HEK293T (cell line): ENCODE results near the gene SPATA2.

Experiments used
- CTCF ChIA-PET: fragments of 350-600 bp; formaldehyde crosslinking; extraction: SDS; loops from one replicate; lab custom pipeline; 2021; ENCODE audit warnings: antibody characterized with exemption, inconsistent platforms; lab: Yijun Ruan, JAX
- POLR2A ChIA-PET: fragments of 350-600 bp; formaldehyde crosslinking; extraction: SDS; loops from one replicate; lab custom pipeline; 2020; ENCODE audit warnings: antibody characterized with exemption, inconsistent platforms; lab: Yijun Ruan, JAX
- DNase-seq: peaks from one replicate; pipeline ENCODE4 v3.0.0; 2012; ENCODE audit warnings: mixed read lengths; ENCODE audit errors: extremely low spot score
- ARNT ChIP-seq: fragments of 450-650 bp; IDR thresholded peaks from 2 replicates; pipeline ENCODE4 v1.6.1; 2017; ENCODE audit warnings: mild to moderate bottlenecking
- BHLHE40 ChIP-seq: fragments of 450-650 bp; IDR thresholded peaks from 2 replicates; pipeline ENCODE4 v1.6.1; 2016; ENCODE audit warnings: mild to moderate bottlenecking, moderate library complexity, borderline replicate concordance
- CTBP1 ChIP-seq: fragments of 450-650 bp; IDR thresholded peaks from 2 replicates; pipeline ENCODE4 v1.6.1; 2016; ENCODE audit warnings: borderline replicate concordance
- ELF4 ChIP-seq: fragments of 450-650 bp; IDR thresholded peaks from 2 replicates; pipeline ENCODE4 v1.6.1; 2017; ENCODE audit warnings: antibody characterized with exemption
- FOXA1 ChIP-seq: fragments of 450-650 bp; IDR thresholded peaks from 2 replicates; pipeline ENCODE4 v1.6.1; 2016; ENCODE audit warnings: mild to moderate bottlenecking
- FOXK2 ChIP-seq: fragments of 450-650 bp; IDR thresholded peaks from 2 replicates; pipeline ENCODE4 v1.6.1; 2016; ENCODE audit warnings: mild to moderate bottlenecking
- FOXM1 ChIP-seq: fragments of 450-650 bp; IDR thresholded peaks from 2 replicates; pipeline ENCODE4 v1.6.1; 2017; ENCODE audit warnings: mild to moderate bottlenecking, borderline replicate concordance
- HDGF ChIP-seq: fragments of 450-650 bp; IDR thresholded peaks from 2 replicates; pipeline ENCODE4 v1.6.1; 2017; ENCODE audit warnings: antibody characterized with exemption, borderline replicate concordance
- L3MBTL2 ChIP-seq: fragments of 450-650 bp; conservative IDR thresholded peaks from 2 replicates; pipeline ENCODE4 v1.6.1; 2016; ENCODE audit warnings: mild to moderate bottlenecking
- LEF1 ChIP-seq: fragments of 450-650 bp; IDR thresholded peaks from 2 replicates; pipeline ENCODE4 v1.6.1; 2017; ENCODE audit warnings: mild to moderate bottlenecking, borderline replicate concordance
- NFRKB ChIP-seq: fragments of 450-650 bp; IDR thresholded peaks from 2 replicates; pipeline ENCODE4 v1.6.1; 2016; ENCODE audit warnings: mild to moderate bottlenecking, moderate library complexity
- PKNOX1 ChIP-seq: fragments of 450-650 bp; IDR thresholded peaks from 2 replicates; pipeline ENCODE4 v1.6.1; 2016
- SP1 ChIP-seq: fragments of 450-650 bp; IDR thresholded peaks from 2 replicates; pipeline ENCODE4 v1.6.1; 2017
- SUZ12 ChIP-seq: fragments of 450-650 bp; IDR thresholded peaks from 2 replicates; pipeline ENCODE4 v1.6.1; 2016; ENCODE audit warnings: mild to moderate bottlenecking
- TARDBP ChIP-seq: fragments of 450-650 bp; IDR thresholded peaks from 2 replicates; pipeline ENCODE4 v1.6.1; 2016
- ZNF384 ChIP-seq: fragments of 450-650 bp; IDR thresholded peaks from 2 replicates; pipeline ENCODE4 v1.6.1; 2016

Gene SPATA2

GRCh38 chr20:49924247-49924646, 8.9 kb upstream of the SPATA2 start:
- ChIA-PET POLR2A (interaction anchor here (1.4 kb wide), 1 partner anchor 8 kb away, joined by 4 read pairs; the partner anchor contains the start of gene SPATA2), CTCF (interaction anchor here (1.7 kb wide), 1 partner anchor 14 kb away, joined by 4 read pairs; no protein-coding TSS in a partner anchor)
- DNase-seq = no peak
- no peak for TF ChIP-seq HDGF

- DNase-seq = no peak
- ChIA-PET POLR2A (no interaction called here), CTCF (no interaction called here)
- TF ChIP-seq ZNF384 = no peak
- no peak for TF ChIP-seq HDGF
- no peak for TF ChIP-seq ELF4
Measured at GRCh38 chr20:49919461-49919860, 4.1 kb upstream of the SPATA2 start.

GRCh38 chr20:49919009-49919408, 3.7 kb upstream of the SPATA2 start:
- DNase-seq = no peak
- TF ChIP-seq HDGF (no peak), SUZ12 (no peak), SP1 (no peak), L3MBTL2 (no peak), PKNOX1 (no peak), BHLHE40 (no peak), FOXA1 (no peak)
- ChIA-PET CTCF (interaction anchor here (1.1 kb wide), 1 partner anchor 31 kb away, joined by 3 read pairs; no protein-coding TSS in a partner anchor), POLR2A (interaction anchor here (0.9 kb wide), 1 partner anchor 28 kb away, joined by 3 read pairs; no protein-coding TSS in a partner anchor)

GRCh38 chr20:49918446-49918845, 3.1 kb upstream of the SPATA2 start:
- ChIA-PET POLR2A (interaction anchor here (0.9 kb wide), 1 partner anchor 27 kb away, joined by 3 read pairs; no protein-coding TSS in a partner anchor), CTCF (interaction anchor here (1.1 kb wide), 1 partner anchor 30 kb away, joined by 3 read pairs; no protein-coding TSS in a partner anchor)

GRCh38 chr20:49916146-49917002, 1.0 kb upstream of the SPATA2 start:
- no peak for TF ChIP-seq SUZ12
- TF ChIP-seq ARNT = no peak
- no peak for DNase-seq
- ChIA-PET CTCF (interaction anchor here (0.6 to 0.8 kb wide), 2 partner anchors 68 to 305 kb away, joined by 3 to 4 read pairs; no protein-coding TSS in a partner anchor), POLR2A (interaction anchor here (0.7 to 1.3 kb wide), 4 partner anchors 8 to 14 kb away, joined by 3 to 4 read pairs (median 3); no protein-coding TSS in a partner anchor)

More at GRCh38 chr20:49918446-49918845, 3.1 kb upstream of the SPATA2 start:
- TF ChIP-seq TARDBP = no peak
- no peak for TF ChIP-seq SP1
- no peak for TF ChIP-seq ELF4
- no peak for TF ChIP-seq FOXK2
- no peak for TF ChIP-seq L3MBTL2
- TF ChIP-seq FOXM1 = no peak
- no peak for TF ChIP-seq CTBP1
- no peak for TF ChIP-seq ARNT
- TF ChIP-seq NFRKB = no peak
- no peak for TF ChIP-seq PKNOX1
- no peak for TF ChIP-seq HDGF
- no peak for TF ChIP-seq SUZ12
- DNase-seq = no peak

- no peak for TF ChIP-seq TARDBP
- no peak for TF ChIP-seq SUZ12
- TF ChIP-seq ZNF384 = no peak
- TF ChIP-seq HDGF = no peak
- TF ChIP-seq L3MBTL2 = no peak
- no peak for TF ChIP-seq PKNOX1
- TF ChIP-seq FOXA1 = no peak
- TF ChIP-seq FOXK2 = no peak
- no peak for TF ChIP-seq ELF4
- no peak for TF ChIP-seq SP1
- TF ChIP-seq BHLHE40 = no peak
- no peak for TF ChIP-seq NFRKB
- TF ChIP-seq FOXM1 = no peak
- no peak for TF ChIP-seq CTBP1
- no peak for TF ChIP-seq LEF1
- no peak for TF ChIP-seq ARNT
- DNase-seq = no peak
- ChIA-PET CTCF (no interaction called here), POLR2A (interaction anchor here (1.0 to 1.3 kb wide), 3 partner anchors 9 to 13 kb away, joined by 3 to 4 read pairs (median 3); no protein-coding TSS in a partner anchor)
Measured at GRCh38 chr20:49915118-49915379, 280 bp downstream of the SPATA2 start.
